ENCODE measurements around the gene STXBP6.

The STXBP6 gene

GRCh38 chr14:24891987-24892496 is 157.9 kb downstream of the STXBP6 start:
- no peak for DNase-seq (ENCODE audit: low read depth in 2 of 2, low spot score in 1 of 2)

- DNase-seq (ENCODE audit: low read depth in 2 of 2, low spot score in 1 of 2) = no peak
These were observed 159.2 kb downstream of the STXBP6 start for GRCh38 chr14:24890716-24891115.

- no peak for DNase-seq (ENCODE audit: low read depth in 2 of 2, low spot score in 1 of 2)
These were observed 160.1 kb downstream of the STXBP6 start for GRCh38 chr14:24889843-24890242.

- no peak for DNase-seq (ENCODE audit: low read depth in 2 of 2, low spot score in 1 of 2)
These were observed 161.4 kb downstream of the STXBP6 start for GRCh38 chr14:24888532-24888931.

GRCh38 chr14:24887623-24888304 is 162.2 kb downstream of the STXBP6 start:
- DNase-seq (ENCODE audit: low read depth in 2 of 2, low spot score in 1 of 2) = no peak

- DNase-seq (ENCODE audit: low read depth in 2 of 2, low spot score in 1 of 2) = no peak
These were observed 164.5 kb downstream of the STXBP6 start for GRCh38 chr14:24885410-24885913.

- DNase-seq (ENCODE audit: low read depth in 2 of 2, low spot score in 1 of 2) = no peak
These were observed 166.4 kb downstream of the STXBP6 start for GRCh38 chr14:24883576-24883975.

GRCh38 chr14:24881116-24881893 is 168.6 kb downstream of the STXBP6 start:
- no peak for DNase-seq (ENCODE audit: low read depth in 2 of 2, low spot score in 1 of 2)

GRCh38 chr14:24880689-24881088 is 169.3 kb downstream of the STXBP6 start:
- DNase-seq (ENCODE audit: low read depth in 2 of 2, low spot score in 1 of 2) = no peak

- DNase-seq (ENCODE audit: low read depth in 2 of 2, low spot score in 1 of 2) = no peak
These were observed 170.1 kb downstream of the STXBP6 start for GRCh38 chr14:24879661-24880386.

GRCh38 chr14:24876996-24877395 is 173.0 kb downstream of the STXBP6 start:
- no peak for DNase-seq (ENCODE audit: low read depth in 2 of 2, low spot score in 1 of 2)

- DNase-seq (ENCODE audit: low read depth in 2 of 2, low spot score in 1 of 2) = no peak
These were observed 173.7 kb downstream of the STXBP6 start for GRCh38 chr14:24875991-24876878.

- DNase-seq (ENCODE audit: low read depth in 2 of 2, low spot score in 1 of 2) = no peak
These were observed 174.6 kb downstream of the STXBP6 start for GRCh38 chr14:24875203-24875838.

- no peak for DNase-seq (ENCODE audit: low read depth in 2 of 2, low spot score in 1 of 2)
These were observed 175.3 kb downstream of the STXBP6 start for GRCh38 chr14:24874514-24875202.

- DNase-seq (ENCODE audit: low read depth in 2 of 2, low spot score in 1 of 2) = no peak
These were observed 176.4 kb downstream of the STXBP6 start for GRCh38 chr14:24873551-24873950.

GRCh38 chr14:24870949-24871701 is 178.8 kb downstream of the STXBP6 start:
- no peak for DNase-seq (ENCODE audit: low read depth in 2 of 2, low spot score in 1 of 2)

- DNase-seq (ENCODE audit: low read depth in 2 of 2, low spot score in 1 of 2) = no peak
These were observed 181.6 kb downstream of the STXBP6 start for GRCh38 chr14:24868389-24868788.

GRCh38 chr14:24866067-24866639 is 183.8 kb downstream of the STXBP6 start:
- DNase-seq (ENCODE audit: low read depth in 2 of 2, low spot score in 1 of 2) = no peak
